ENCODE data around the gene SLC25A1.

GRCh38 chr22:19126309-19127273 is 51.9 kb downstream of the SLC25A1 start:
- TF ChIP-seq CTCF (IDR thresholded peaks at IDR 0.05) (no peak), POLR2A (IDR thresholded peaks at IDR 0.05) (no peak), POLR2AphosphoS5 (IDR thresholded peaks at IDR 0.05) (no peak), EP300 (IDR thresholded peaks at IDR 0.05) (no peak)

All from suprapubic skin (tissue), 4 donors.